Natural killer cell (primary cell): ENCODE measurements around the gene FRY. TPM values are rescaled to one million over a fixed set of nuclear protein-coding genes. Genes with fewer than 3 reads are reported as not detected.
A peak's percentile ranks its signal among the peaks of the same experiment; 100 is the strongest.

Source experiments
- ATAC-seq, 3 donors: fragments of 150-1000 bp in 2 of 3; fragments of 200-7000 bp in 1 of 3; cut with Tn5 transposase; 1 replicate in 1 of 3; 2 replicates in 2 of 3; pipeline ENCODE4 v1.10.0; 2021; ENCODE audit warnings: mild to moderate bottlenecking in 2 of 3, moderate library complexity in 2 of 3
- DNase-seq, 2 donors: peaks; one replicate each; pipeline versions ENCODE4 v3.0.0 to v3.0.0-alpha.2; 2013 to 2021; ENCODE audit warnings: mixed read lengths in 1 of 2
- H3K27ac ChIP-seq: one replicate; pipeline ENCODE4 v1.5.1; 2013; ENCODE audit warnings: mild to moderate bottlenecking, low read length
- H3K27me3 ChIP-seq: one replicate; pipeline ENCODE4 v1.6.1; 2013; ENCODE audit warnings: low read length; ENCODE audit not compliant: control insufficient read depth, insufficient read depth
- H3K36me3 ChIP-seq: one replicate; pipeline ENCODE4 v1.6.1; 2013; ENCODE audit warnings: low read length; ENCODE audit not compliant: control insufficient read depth, insufficient read depth
- H3K4me1 ChIP-seq: one replicate; pipeline ENCODE4 v1.6.1; 2013; ENCODE audit warnings: low read length; ENCODE audit not compliant: control insufficient read depth, insufficient read depth
- H3K4me3 ChIP-seq: one replicate; pipeline ENCODE4 v1.5.1; 2013; ENCODE audit warnings: low read length
- H3K9me3 ChIP-seq: one replicate; pipeline ENCODE4 v1.6.1; 2013; ENCODE audit warnings: low read length; ENCODE audit not compliant: control insufficient read depth, insufficient read depth
- H3K27ac Mint-ChIP-seq, 2 donors: one replicate each; pipeline ENCODE4 v1.8.0; 2022; ENCODE audit warnings: mild to moderate bottlenecking in 2 of 2, mixed read lengths in 2 of 2, moderate library complexity in 1 of 2
- H3K27me3 Mint-ChIP-seq, 2 donors: one replicate each; pipeline ENCODE4 v1.8.0; 2022; ENCODE audit warnings: low read depth in 2 of 2, mixed read lengths in 2 of 2
- H3K36me3 Mint-ChIP-seq: one replicate; pipeline ENCODE4 v1.8.0; 2022; ENCODE audit warnings: mixed read lengths
- H3K4me1 Mint-ChIP-seq, 2 donors: one replicate each; pipeline ENCODE4 v1.8.0; 2022; ENCODE audit warnings: mixed read lengths in 2 of 2
- H3K4me3 Mint-ChIP-seq: one replicate; pipeline ENCODE4 v1.8.0; 2022; ENCODE audit warnings: mild to moderate bottlenecking, moderate library complexity, mixed read lengths
- H3K9me3 Mint-ChIP-seq, 2 donors: one replicate each; pipeline ENCODE4 v1.8.0; 2022; ENCODE audit warnings: mixed read lengths in 2 of 2
- CTCF ChIP-seq: fragments of 200-600 bp; IDR thresholded peaks from one replicate; pipeline ENCODE4 v1.8.0; 2022; ENCODE audit warnings: antibody characterized with exemption
- whole genome bisulfite sequencing: methylation state at CpG from one replicate; pipeline ENCODE4 v1.1.7; 2013; ENCODE audit warnings: missing lambda C conversion rate; ENCODE audit not compliant: insufficient coverage; 5-methylcytosine and 5-hydroxymethylcytosine counted together
- intact Hi-C: fragments of 100-400 bp; cut with micrococcal nuclease; formaldehyde crosslinking; loops from one replicate; pipeline ENCODE4 v1.14.2; 2022
- total RNA-seq, 4 donors: library from RNA; stranded (reverse); fragments of 120-200 nt in 1 of 4; gene quantifications; one replicate each; pipeline versions ENCODE4 v1.2.3 to v1.2.4, GENCODE V29; 2013 to 2022

Gene FRY
- total RNA-seq, 3 donors from 2014 or later (not counting 1 experiment from before 2014, with no cell fraction given), result 25.1 to 52.1 (median 27.4) TPM

GRCh38 chr13:32036757-32037156 lies 5.2 kb downstream of the FRY start:
- 0% methylated on average over 1 of the region's 2 CpGs for WGBS
- H3K27me3 Mint-ChIP-seq, result peaks cover 3 to 20% of the 10 kb centered on the region in 2 donors
- no peaks in the 10 kb centered on the region for H3K36me3 Mint-ChIP-seq
- H3K4me3 Mint-ChIP-seq, result peak overlapping the region; percentile 1
- H3K27ac Mint-ChIP-seq, result peak overlapping the region in 1 of 2 donors; percentile 50
- H3K4me1 Mint-ChIP-seq, result peaks cover 16 to 19% of the 10 kb centered on the region in 2 donors
- Histone ChIP-seq H3K4me3 (no peak overlapping the region), H3K27ac (no peak overlapping the region), H3K9me3 (no peaks in the 10 kb centered on the region), H3K27me3 (no peaks in the 10 kb centered on the region), H3K36me3 (no peaks in the 10 kb centered on the region), H3K4me1 (no peaks in the 10 kb centered on the region)
- DNase-seq (peak in 1 of 2 donors; percentile 8), ATAC-seq (peak in 1 of 3 donors; percentile 21)
- intact Hi-C loops, result loop anchor here (10.0 kb wide), 1 partner anchor 278 kb away; the partner anchor contains the start of genes BRCA2 and ZAR1L
- no peaks in the 10 kb centered on the region for H3K9me3 Mint-ChIP-seq
- TF ChIP-seq CTCF, result no peak

- no peak overlapping the region for H3K27ac ChIP-seq
- no peak for DNase-seq
- Mint-ChIP-seq H3K4me3 (no peak overlapping the region), H3K27me3 (peaks cover 3 to 20% of the 10 kb centered on the region in 2 donors), H3K4me1 (peaks cover 10 to 15% of the 10 kb centered on the region in 2 donors), H3K36me3 (no peaks in the 10 kb centered on the region), H3K27ac (no peak overlapping the region), H3K9me3 (no peaks in the 10 kb centered on the region)
- H3K36me3 ChIP-seq, result no peaks in the 10 kb centered on the region
- H3K4me1 ChIP-seq, result peaks cover 3% of the 10 kb centered on the region
- no peak overlapping the region for H3K4me3 ChIP-seq
- intact Hi-C loops, result loop anchor here (10.0 kb wide), 1 partner anchor 277 kb away; the partner anchor contains the start of genes BRCA2 and ZAR1L
- no peaks in the 10 kb centered on the region for H3K9me3 ChIP-seq
- WGBS, result 40% methylated on average over 1 of the region's 2 CpGs
- H3K27me3 ChIP-seq, result no peaks in the 10 kb centered on the region
- no peak for TF ChIP-seq CTCF
- ATAC-seq, result no peak
These were observed 5.9 kb downstream of the FRY start for GRCh38 chr13:32037471-32037870.

- no peak for TF ChIP-seq CTCF
- no peaks in the 10 kb centered on the region for H3K36me3 ChIP-seq
- Mint-ChIP-seq H3K4me1 (peaks cover 10 to 19% of the 10 kb centered on the region in 2 donors), H3K36me3 (no peaks in the 10 kb centered on the region), H3K27ac (no peak overlapping the region), H3K4me3 (no peak overlapping the region), H3K9me3 (no peaks in the 10 kb centered on the region), H3K27me3 (peaks cover 2 to 12% of the 10 kb centered on the region in 2 donors)
- no peaks in the 10 kb centered on the region for H3K9me3 ChIP-seq
- H3K4me1 ChIP-seq, result peaks cover 3% of the 10 kb centered on the region
- no peaks in the 10 kb centered on the region for H3K27me3 ChIP-seq
- H3K27ac ChIP-seq, result no peak overlapping the region
- 83% methylated on average over 5 of the region's 5 CpGs for WGBS
- DNase-seq (no peak), ATAC-seq (no peak)
- H3K4me3 ChIP-seq, result no peak overlapping the region
- intact Hi-C loops, result loop anchor here (10.0 kb wide), 1 partner anchor 276 kb away; the partner anchor contains the start of genes BRCA2 and ZAR1L
These were observed 6.8 kb downstream of the FRY start for GRCh38 chr13:32038343-32038742.

GRCh38 chr13:32039056-32039455 lies 7.5 kb downstream of the FRY start:
- Histone ChIP-seq H3K27ac (no peak overlapping the region), H3K36me3 (no peaks in the 10 kb centered on the region), H3K27me3 (no peaks in the 10 kb centered on the region), H3K9me3 (no peaks in the 10 kb centered on the region), H3K4me3 (no peak overlapping the region), H3K4me1 (peaks cover 3% of the 10 kb centered on the region)
- intact Hi-C loops, result loop anchor here (10.0 kb wide), 1 partner anchor 276 kb away; the partner anchor contains the start of genes BRCA2 and ZAR1L
- Mint-ChIP-seq H3K27ac (no peak overlapping the region), H3K4me1 (peaks cover 10 to 19% of the 10 kb centered on the region in 2 donors), H3K4me3 (no peak overlapping the region), H3K9me3 (no peaks in the 10 kb centered on the region), H3K27me3 (peaks cover 0 to 8% of the 10 kb centered on the region in 2 donors), H3K36me3 (no peaks in the 10 kb centered on the region)
- no peak for ATAC-seq
- no peak for TF ChIP-seq CTCF
- no peak for DNase-seq
